DMS 273 treated with DMSO at 0.1 percent for 48 hours (cell line): ENCODE measurements around the gene WDR82.
"Not testable (repeated sequence)": the region's sequence is repeated elsewhere in the genome, so short reads cannot be mapped to it uniquely, and the experiment has no call there.

Experiments
- DNase-seq: peaks from one replicate; lab custom pipeline; 2025; lab: John Stamatoyannopoulos, UW

The WDR82 gene

DNA sequence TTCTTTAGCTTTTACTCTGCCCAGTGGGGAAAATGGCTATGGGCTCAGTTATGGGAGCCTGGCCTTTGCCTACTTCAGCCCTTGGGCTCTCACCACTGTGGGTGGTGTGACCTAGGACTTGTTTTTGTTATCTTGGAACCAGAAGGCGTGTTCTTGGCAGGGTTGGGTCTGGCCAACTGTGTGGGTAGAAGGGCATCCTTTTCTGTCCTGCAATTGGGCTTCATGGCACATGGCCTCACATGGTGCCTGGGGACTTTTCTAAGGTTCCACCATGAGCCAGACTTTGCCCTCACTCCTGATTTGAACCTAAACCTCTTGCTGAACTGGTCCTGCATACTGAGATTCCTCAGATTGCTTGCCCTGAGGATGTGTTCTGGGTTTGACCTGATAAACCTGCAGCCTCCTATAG is 10.9 kb upstream of the WDR82 start:
- DNase-seq = no peak

- DNase-seq = no peak
Observed at GRCh38 chr3:52288674-52289073, 10.2 kb upstream of the WDR82 start.

GRCh38 chr3:52286777-52287110 is 8.3 kb upstream of the WDR82 start:
- no peak for DNase-seq

DNA sequence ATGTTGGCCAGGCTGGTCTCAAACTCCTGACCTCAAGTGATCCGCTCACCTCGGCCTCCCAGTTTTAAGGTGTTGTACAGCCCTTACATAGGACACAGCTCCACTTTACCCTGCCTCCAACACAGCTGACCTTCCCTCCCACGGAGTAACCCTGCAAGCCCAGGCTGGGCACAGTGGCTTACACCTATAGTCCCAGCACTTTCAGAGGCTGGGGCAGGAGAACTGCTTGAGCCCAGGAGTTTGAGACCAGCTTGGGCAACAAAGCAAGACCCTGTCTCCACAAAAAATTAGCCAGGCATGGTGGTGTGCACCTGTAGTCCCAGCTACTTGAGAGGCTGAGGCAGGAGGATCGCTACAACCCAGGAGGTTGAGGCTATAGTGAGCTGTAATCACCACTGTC is 5.6 kb upstream of the WDR82 start:
- DNase-seq = not testable (repeated sequence)

DNA sequence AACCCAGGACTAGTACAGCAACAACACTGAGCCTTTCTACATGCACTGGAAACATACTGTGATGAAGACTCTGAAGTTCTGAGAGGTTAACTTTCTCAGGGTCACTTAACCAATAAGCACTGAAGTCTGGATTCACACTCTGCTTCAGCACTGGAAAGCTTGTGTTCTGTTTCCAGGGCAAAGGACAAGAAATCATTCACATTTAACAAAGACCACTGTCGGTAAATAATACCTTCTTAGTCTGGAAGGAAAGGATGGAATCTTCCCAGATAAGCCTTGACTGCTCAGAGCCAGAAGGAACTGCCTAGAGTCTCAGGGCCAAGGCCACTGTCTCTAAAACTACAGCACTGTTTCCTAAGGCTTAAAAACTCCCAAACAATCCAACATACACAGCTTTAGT is 4.9 kb upstream of the WDR82 start:
- no peak for DNase-seq

DNA sequence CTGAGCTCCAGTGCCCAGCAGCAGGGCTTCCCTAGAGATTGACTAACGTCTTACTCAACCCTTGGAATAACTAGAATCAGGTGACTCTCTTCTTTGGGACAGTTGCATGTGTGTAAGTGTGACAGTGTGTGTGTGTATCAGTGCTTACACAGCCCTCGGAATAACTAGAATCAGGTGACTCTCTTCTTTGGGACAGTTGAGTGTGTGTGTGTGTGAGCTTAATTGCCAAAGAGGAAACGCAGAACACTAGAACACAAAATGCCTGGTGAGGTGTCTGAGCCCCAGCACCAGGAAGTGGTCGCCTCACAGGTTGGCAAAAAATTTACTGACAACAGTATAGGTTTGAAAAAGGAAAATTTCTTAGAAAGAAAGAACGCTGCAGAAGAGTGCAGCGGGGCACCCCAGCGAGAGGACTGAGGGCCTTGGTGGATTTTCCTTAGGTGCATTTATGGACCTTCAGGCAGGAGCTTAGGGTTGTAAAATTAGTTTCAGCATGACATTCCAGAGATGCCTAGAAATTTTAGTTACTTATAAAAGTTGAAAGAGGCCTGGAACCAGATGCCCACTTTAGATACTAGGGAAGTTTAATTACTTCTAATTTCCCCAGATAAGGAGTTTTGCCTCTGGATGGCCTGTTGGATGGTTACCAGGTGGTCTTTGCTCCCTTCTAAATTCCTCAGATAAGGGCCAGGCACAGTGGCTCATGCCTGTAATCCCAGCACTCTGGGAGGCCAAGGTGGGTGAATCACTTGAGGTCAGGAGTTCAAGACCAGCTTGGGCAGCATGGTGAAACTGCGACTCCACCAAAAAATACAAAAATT is 3.7 kb upstream of the WDR82 start:
- no peak for DNase-seq

DNA sequence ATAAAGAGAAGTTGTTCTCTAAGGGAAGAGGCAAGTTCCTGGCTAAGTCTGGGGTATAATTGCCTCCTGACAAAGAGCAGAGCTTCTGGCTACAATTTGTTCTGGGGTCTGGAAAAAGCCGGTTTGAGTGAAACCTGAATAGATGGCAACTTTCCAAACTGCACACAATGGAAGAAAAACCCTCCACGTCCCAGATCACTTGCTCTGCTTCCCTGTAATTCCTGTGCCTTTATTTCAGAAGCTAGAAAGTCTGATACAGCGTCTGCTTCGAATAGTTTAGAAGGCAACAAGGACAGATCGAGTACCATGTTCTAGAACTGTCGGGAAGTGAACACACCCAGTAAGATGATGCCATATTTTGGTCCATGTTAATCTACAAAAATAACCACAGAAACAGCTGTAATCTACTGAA is 1.6 kb upstream of the WDR82 start:
- no peak for DNase-seq

GRCh38 chr3:52279596-52279995 is 1.1 kb upstream of the WDR82 start:
- DNase-seq = no peak

- DNase-seq = no peak
Observed at GRCh38 chr3:52277972-52278509, 408 bp downstream of the WDR82 start.

GRCh38 chr3:52277071-52277964 is 1.1 kb downstream of the WDR82 start:
- no peak for DNase-seq

DNA sequence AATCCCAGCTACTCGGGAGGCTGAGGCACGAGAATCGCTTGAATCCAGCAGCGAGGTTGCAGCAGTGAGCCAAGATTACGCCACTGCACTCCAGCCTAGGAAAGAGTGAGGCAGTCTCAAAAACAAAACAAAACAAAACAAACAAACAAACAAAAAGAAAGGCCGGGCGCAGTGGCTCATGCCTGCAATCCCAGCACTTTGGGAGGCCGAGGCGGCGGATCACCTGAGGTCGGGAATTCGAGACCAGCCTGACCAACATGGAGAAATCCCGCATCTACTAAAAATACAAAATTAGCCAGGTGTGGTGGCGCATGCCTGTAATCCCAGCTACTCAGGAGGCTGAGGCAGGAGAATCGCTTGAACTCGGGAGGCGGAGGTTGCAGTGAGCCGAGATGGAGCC is 3.7 kb downstream of the WDR82 start:
- not testable (repeated sequence) for DNase-seq

- no peak for DNase-seq
Observed at GRCh38 chr3:52272831-52273230, 5.6 kb downstream of the WDR82 start.

DNA sequence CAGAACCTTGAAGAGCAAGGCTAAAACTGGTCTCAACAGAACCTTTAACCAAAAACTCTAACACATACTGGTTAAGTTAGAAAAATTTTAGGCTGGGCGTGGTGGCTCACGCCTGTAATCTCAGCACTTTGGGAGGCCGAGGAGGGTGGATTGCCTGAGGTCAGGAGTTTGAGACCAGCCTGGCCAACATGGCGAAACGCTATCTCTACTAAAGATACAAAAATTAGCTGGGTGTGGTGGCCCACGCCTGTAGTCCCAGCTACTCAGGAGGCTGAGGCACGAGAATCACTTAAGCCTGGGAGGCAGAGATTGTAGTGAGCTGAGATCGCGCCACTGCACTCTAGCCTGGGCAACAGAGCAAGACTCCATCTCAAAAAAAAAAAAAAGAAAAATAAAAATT is 6.3 kb downstream of the WDR82 start:
- DNase-seq = not testable (repeated sequence)

GRCh38 chr3:52270252-52270754 is 8.1 kb downstream of the WDR82 start:
- DNase-seq = no peak

DNA sequence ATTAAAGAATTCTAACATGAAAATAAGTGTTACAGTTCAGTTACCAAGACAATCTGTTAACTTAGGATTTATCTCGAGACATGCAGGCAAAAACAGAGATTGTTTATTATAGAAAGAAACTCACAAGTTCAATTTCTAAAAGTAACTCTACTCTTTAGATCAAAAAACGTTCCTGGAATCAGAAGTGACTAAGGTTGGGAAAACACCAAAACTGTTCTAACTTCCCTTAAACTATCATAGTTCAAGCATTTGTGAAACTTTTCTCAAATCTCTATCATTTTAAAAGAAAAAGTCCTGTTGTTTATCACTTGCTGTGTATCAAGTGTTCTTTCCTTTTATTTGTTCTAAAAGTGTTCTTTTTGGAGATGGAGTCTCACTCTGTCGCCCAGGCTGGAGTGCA is 8.7 kb downstream of the WDR82 start:
- no peak for DNase-seq

DNA sequence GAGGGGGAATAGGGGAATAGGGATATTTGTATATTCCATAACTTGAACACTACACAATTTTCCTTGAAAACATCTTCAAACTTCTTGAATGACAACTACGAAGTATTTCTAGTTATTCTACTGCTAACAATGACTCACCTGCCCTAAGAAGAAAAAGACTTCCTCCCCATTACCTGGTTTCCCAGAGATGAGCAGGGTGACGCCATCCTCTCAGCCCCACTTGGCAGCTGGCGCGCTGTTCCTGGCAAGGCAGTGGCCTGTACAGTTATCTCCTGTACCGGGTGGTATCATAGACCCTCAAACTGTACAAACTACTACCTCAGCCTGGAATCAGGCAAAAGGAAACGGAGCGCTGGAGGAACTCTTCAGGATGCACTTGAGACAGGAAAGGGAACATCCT is 10.4 kb downstream of the WDR82 start:
- DNase-seq = no peak

DNA sequence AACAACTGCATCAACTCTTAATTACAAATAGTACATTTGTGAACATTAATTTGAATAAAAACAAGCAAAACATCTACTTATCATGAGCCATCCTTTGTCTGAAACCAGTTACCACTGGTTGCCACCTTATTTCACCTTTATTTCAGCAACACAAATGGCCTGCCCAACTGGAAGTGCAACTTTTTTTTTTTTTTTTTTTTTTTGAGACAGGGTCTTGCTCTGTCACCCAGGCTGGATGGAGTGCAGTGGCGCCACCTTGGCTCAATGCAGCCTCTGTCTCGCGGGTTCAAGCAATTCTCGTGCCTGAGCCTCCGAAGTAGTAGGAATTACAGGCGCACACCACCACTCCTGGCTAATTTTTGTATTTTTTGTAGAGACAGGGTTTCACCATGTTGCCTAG is 13.1 kb downstream of the WDR82 start:
- DNase-seq = no peak

DNA sequence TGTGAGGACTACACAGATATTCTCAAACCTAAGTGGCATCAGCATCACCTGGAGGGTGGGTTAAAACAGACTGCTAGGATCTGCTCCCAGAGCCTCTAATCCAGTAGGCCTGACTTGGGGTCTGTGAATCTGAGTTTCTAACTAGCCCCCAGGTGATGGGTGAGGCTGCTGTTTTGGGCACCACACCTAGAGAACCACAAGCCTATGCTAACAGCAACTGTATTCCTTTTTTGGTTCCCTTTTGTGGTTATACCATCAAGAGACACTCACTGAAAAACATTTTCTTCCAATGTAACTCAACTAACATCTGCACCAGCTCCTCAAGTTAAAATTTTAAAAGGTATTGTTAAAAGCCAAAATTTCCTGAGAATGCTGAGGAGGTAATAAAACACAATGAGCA is 16.0 kb downstream of the WDR82 start:
- no peak for DNase-seq

DNA sequence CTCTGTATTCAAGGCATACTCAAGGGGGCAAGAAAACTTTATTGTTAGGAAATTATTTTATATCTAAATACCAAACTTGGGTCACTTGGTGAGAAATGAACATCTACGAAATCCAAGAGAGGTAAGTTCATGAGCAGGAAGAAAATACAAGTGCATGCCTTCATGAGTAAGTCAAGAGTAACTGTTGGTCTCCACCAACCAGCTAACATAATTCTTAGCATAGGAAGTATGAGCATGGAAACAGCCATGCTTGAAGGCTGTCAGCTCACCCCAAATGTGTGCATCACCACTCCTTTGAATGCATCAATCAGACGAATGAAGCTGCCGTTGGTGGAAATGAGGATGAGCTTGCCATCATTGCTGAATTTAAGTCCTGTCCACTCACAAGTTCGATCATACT is 19.0 kb downstream of the WDR82 start:
- no peak for DNase-seq

- no peak for DNase-seq
Observed at GRCh38 chr3:52259035-52259434, 19.4 kb downstream of the WDR82 start.

GRCh38 chr3:52257911-52258310 is 20.5 kb downstream of the WDR82 start:
- DNase-seq = no peak

DNA sequence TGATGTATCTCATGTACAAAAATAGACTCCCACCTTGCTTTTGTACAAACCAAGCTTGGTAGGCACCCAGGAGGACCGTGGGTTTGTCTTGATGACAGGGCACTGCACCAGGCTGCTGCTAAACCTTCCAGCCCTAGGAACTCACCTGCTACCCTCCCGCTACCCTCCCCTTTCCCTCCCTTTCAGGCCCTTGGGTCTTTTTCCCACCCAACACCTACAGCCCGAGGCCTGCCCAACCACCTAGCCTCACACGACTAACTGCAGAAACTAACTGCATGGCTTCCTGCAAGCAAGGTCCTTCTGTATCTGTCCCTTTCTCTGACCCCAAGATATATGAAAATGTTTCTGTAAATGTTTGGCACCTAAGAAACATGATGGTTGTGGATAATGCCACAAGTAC is 21.8 kb downstream of the WDR82 start:
- no peak for DNase-seq

DNA sequence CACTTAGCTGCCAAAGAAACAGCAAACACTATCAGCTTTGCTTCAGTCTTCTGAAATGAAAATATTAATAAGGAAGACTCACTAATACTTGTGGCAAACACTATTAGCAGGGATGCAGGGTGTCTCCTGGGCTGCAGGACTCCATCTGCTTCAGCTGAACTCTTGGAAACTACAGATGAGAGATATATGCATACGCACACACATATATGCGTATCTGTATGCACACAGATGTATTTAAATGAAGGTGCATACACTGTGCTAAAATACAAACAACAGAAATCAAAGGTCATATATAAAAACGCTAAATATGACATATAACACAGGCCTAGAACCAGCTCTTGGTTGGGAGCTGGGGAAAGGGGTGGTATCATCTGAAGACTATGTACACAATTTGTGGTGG is 22.3 kb downstream of the WDR82 start:
- no peak for DNase-seq
